GM19397 (cell line): Measurements from ENCODE around the gene PACSIN2.
"Not testable (repeated sequence)": the region's sequence is repeated elsewhere in the genome, so short reads cannot be mapped to it uniquely, and the experiment has no call there.

ENCODE experiments used
- ATAC-seq: cut with Tn5 transposase; IDR thresholded peaks from one replicate; pipeline ENCODE4 v1.9.1; 2021; ENCODE audit warnings: mild to moderate bottlenecking, moderate library complexity; ENCODE audit not compliant: unreplicated experiment

PACSIN2 gene

GRCh38 chr22:42947211-42947990 is 67.5 kb downstream of the PACSIN2 start:
- no peak for ATAC-seq

GRCh38 chr22:42946546-42947198 is 68.3 kb downstream of the PACSIN2 start:
- ATAC-seq, result no peak

GRCh38 chr22:42945736-42946135 is 69.2 kb downstream of the PACSIN2 start:
- no peak for ATAC-seq

GRCh38 chr22:42945027-42945426 is 69.9 kb downstream of the PACSIN2 start:
- ATAC-seq, result no peak

GRCh38 chr22:42944409-42944808 is 70.5 kb downstream of the PACSIN2 start:
- ATAC-seq, result no peak

- no peak for ATAC-seq
Measured at GRCh38 chr22:42943981-42944380, 71.0 kb downstream of the PACSIN2 start.

- ATAC-seq, result no peak
Measured at GRCh38 chr22:42942351-42942750, 72.6 kb downstream of the PACSIN2 start.

GRCh38 chr22:42939941-42940653 is 74.9 kb downstream of the PACSIN2 start:
- ATAC-seq, result no peak

GRCh38 chr22:42939451-42939881 is 75.5 kb downstream of the PACSIN2 start:
- ATAC-seq, result no peak

GRCh38 chr22:42938976-42939375 is 76.0 kb downstream of the PACSIN2 start:
- ATAC-seq, result no peak

GRCh38 chr22:42938449-42938848 is 76.5 kb downstream of the PACSIN2 start:
- no peak for ATAC-seq

- no peak for ATAC-seq
Measured at GRCh38 chr22:42937164-42937843, 77.6 kb downstream of the PACSIN2 start.

- ATAC-seq, result not testable (repeated sequence)
Measured at GRCh38 chr22:42936680-42937079, 78.3 kb downstream of the PACSIN2 start.

- ATAC-seq, result no peak
Measured at GRCh38 chr22:42934338-42934737, 80.6 kb downstream of the PACSIN2 start.

GRCh38 chr22:42933485-42934091 is 81.4 kb downstream of the PACSIN2 start:
- peak; percentile 35 for ATAC-seq

- no peak for ATAC-seq
Measured at GRCh38 chr22:42932857-42933484, 82.0 kb downstream of the PACSIN2 start.

GRCh38 chr22:42932197-42932519 is 82.8 kb downstream of the PACSIN2 start:
- ATAC-seq, result no peak

- ATAC-seq, result peak; percentile 44
Measured at GRCh38 chr22:42931421-42932196, 83.3 kb downstream of the PACSIN2 start.

- ATAC-seq, result no peak
Measured at GRCh38 chr22:42930810-42931420, 84.0 kb downstream of the PACSIN2 start.
